H1 (cell line): ENCODE results near the gene CD7. TPM values are rescaled to one million over a fixed set of nuclear protein-coding genes. Genes with fewer than 3 reads are reported as not detected.

Source experiments
- CTCF ChIA-PET: fragments of 300-600 bp; sonication (Branson Sonifier 250); formaldehyde crosslinking; loops from one replicate; lab custom pipeline; 2021; ENCODE audit not compliant: partially characterized antibody; lab: Charles Lee
- POLR2A ChIA-PET: fragments of 300-600 bp; sonication (Branson Sonifier 250); formaldehyde crosslinking; loops from one replicate; lab custom pipeline; 2021; ENCODE audit warnings: inconsistent platforms; ENCODE audit not compliant: partially characterized antibody; lab: Charles Lee
- DNase-seq, 2 experiments: peaks; one replicate each; pipeline versions ENCODE4 v3.0.0 to v3.0.0-alpha.2; 2010 to 2022; ENCODE audit warnings: low spot score in 2 of 2, low read depth in 1 of 2, mixed read lengths in 1 of 2
- FAIRE-seq: peaks from 2 replicates; lab custom pipeline; 2011; peaks lifted over from hg19 to GRCh38; lab: Jason Lieb, UNC
- H2AFZ ChIP-seq: 2 replicates; pipeline ENCODE4 v1.8.1; 2012; ENCODE audit warnings: low read length, inconsistent platforms
- H2AK5ac ChIP-seq: 2 replicates; pipeline ENCODE4 v1.6.1; 2013; ENCODE audit warnings: low read depth, low read length
- H2BK120ac ChIP-seq: replicated peaks from 2 replicates; pipeline ENCODE3; 2013; ENCODE audit warnings: low read depth, low read length, inconsistent platforms
- H2BK12ac ChIP-seq: 2 replicates; pipeline ENCODE4 v1.6.1; 2013; ENCODE audit warnings: low read depth, low read length
- H2BK15ac ChIP-seq: 2 replicates; pipeline ENCODE4 v1.6.1; 2013; ENCODE audit warnings: low read length
- H2BK20ac ChIP-seq: 2 replicates; pipeline ENCODE4 v1.6.1; 2013; ENCODE audit warnings: low read length
- H2BK5ac ChIP-seq: 2 replicates; pipeline ENCODE4 v1.6.1; 2013; ENCODE audit warnings: low read depth, low read length
- H3K14ac ChIP-seq: 2 replicates; pipeline ENCODE4 v1.6.1; 2013; ENCODE audit warnings: inconsistent platforms; ENCODE audit not compliant: insufficient read length
- H3K18ac ChIP-seq: 2 replicates; pipeline ENCODE4 v1.6.1; 2013; ENCODE audit warnings: low read length; ENCODE audit errors: extremely low read depth
- H3K23ac ChIP-seq: 2 replicates; pipeline ENCODE4 v1.6.1; 2013; ENCODE audit warnings: inconsistent platforms; ENCODE audit not compliant: insufficient read length
- H3K23me2 ChIP-seq: 2 replicates; pipeline ENCODE4 v1.6.1; 2013; ENCODE audit warnings: low read depth, low read length
- H3K27ac ChIP-seq: 2 replicates; pipeline ENCODE4 v1.6.1; 2011; ENCODE audit warnings: low read depth, low read length, inconsistent platforms
- H3K27me3 ChIP-seq, 4 experiments: replicated peaks in 1 of 4; 1 replicate in 1 of 4; 2 replicates in 3 of 4; pipeline versions ENCODE4 v1.6.1 to v1.8.1; 2011 to 2013; ENCODE audit warnings: low read length in 3 of 4, mild to moderate bottlenecking in 3 of 4, inconsistent platforms in 2 of 4, mixed read lengths in 2 of 4, moderate library complexity in 1 of 4; ENCODE audit not compliant: control insufficient read depth in 3 of 4, insufficient read depth in 3 of 4; ENCODE audit errors: extremely low read depth in 1 of 4
- H3K36me3 ChIP-seq, 4 experiments: 2 replicates each; pipeline versions ENCODE4 v1.6.1 to v1.8.1; 2011 to 2013; ENCODE audit warnings: mild to moderate bottlenecking in 4 of 4, low read length in 3 of 4, moderate library complexity in 2 of 4, control low read depth in 1 of 4, inconsistent platforms in 1 of 4; ENCODE audit not compliant: insufficient read depth in 4 of 4, control insufficient read depth in 2 of 4
- H3K4ac ChIP-seq: replicated peaks from 2 replicates; pipeline ENCODE3; 2013; ENCODE audit warnings: low read length, low read depth, mixed read lengths, inconsistent platforms; ENCODE audit not compliant: insufficient read length
- H3K4me1 ChIP-seq, 4 experiments: replicated peaks in 1 of 4; 1 replicate in 1 of 4; 2 replicates in 3 of 4; pipeline versions ENCODE4 v1.6.1 to v1.8.1; 2011 to 2013; ENCODE audit warnings: low read length in 3 of 4, inconsistent platforms in 2 of 4, mixed read lengths in 1 of 4; ENCODE audit not compliant: insufficient read depth in 4 of 4, control insufficient read depth in 3 of 4
- H3K4me2 ChIP-seq, 2 experiments: 2 replicates each; pipeline versions ENCODE4 v1.6.1 to v1.8.1; 2011 to 2013; ENCODE audit warnings: low read depth in 2 of 2, low read length in 2 of 2, control low read depth in 1 of 2, inconsistent platforms in 1 of 2, mild to moderate bottlenecking in 1 of 2; ENCODE audit not compliant: insufficient read depth in 1 of 2
- H3K4me3 ChIP-seq, 4 experiments: fragments of 200-600, 300-600 bp in 1 of 4; sonication (generic), shearing (Covaris generic), sonication (Bioruptor Twin) in 1 of 4; 2 replicates each; pipeline versions ENCODE4 v1.5.1 to v1.8.1; 2011 to 2016; ENCODE audit warnings: low read length in 4 of 4, low read depth in 3 of 4, control low read depth in 2 of 4, inconsistent platforms in 2 of 4, mild to moderate bottlenecking in 2 of 4, mixed read lengths in 1 of 4, moderate library complexity in 1 of 4; ENCODE audit not compliant: insufficient read depth in 2 of 4; ENCODE audit errors: extremely low read depth in 1 of 4
- H3K56ac ChIP-seq: replicated peaks from 2 replicates; pipeline ENCODE3; 2013; ENCODE audit warnings: low read depth, mild to moderate bottlenecking, mixed read lengths, low read length, inconsistent platforms; ENCODE audit not compliant: insufficient read length
- H3K79me1 ChIP-seq: 2 replicates; pipeline ENCODE4 v1.6.1; 2013; ENCODE audit warnings: low read depth, low read length, control low read depth
- H3K79me2 ChIP-seq, 2 experiments: 2 replicates each; pipeline versions ENCODE4 v1.6.1 to v1.8.1; 2012 to 2013; ENCODE audit warnings: low read length in 2 of 2, mild to moderate bottlenecking in 2 of 2, inconsistent platforms in 1 of 2; ENCODE audit not compliant: insufficient read depth in 2 of 2, control insufficient read depth in 1 of 2
- H3K9ac ChIP-seq, 4 experiments: replicated peaks in 1 of 4; 1 replicate in 1 of 4; 2 replicates in 3 of 4; pipeline versions ENCODE4 v1.6.1 to v1.8.1; 2011 to 2013; ENCODE audit warnings: low read depth in 3 of 4, low read length in 3 of 4, control low read depth in 2 of 4, mild to moderate bottlenecking in 2 of 4, moderate library complexity in 2 of 4, inconsistent platforms in 1 of 4; ENCODE audit errors: extremely low read depth in 1 of 4
- H3K9me3 ChIP-seq, 2 experiments: 2 replicates each; pipeline versions ENCODE4 v1.6.1 to v1.8.1; 2012 to 2013; ENCODE audit warnings: mild to moderate bottlenecking in 2 of 2, moderate library complexity in 2 of 2, control low read depth in 1 of 2, inconsistent platforms in 1 of 2, low read depth in 1 of 2, low read length in 1 of 2, mixed read lengths in 1 of 2; ENCODE audit not compliant: insufficient read depth in 2 of 2
- H4K20me1 ChIP-seq, 2 experiments: replicated peaks in 1 of 2; 2 replicates each; pipeline versions ENCODE3 to v1.8.1; 2011 to 2013; ENCODE audit warnings: inconsistent platforms in 2 of 2, low read length in 2 of 2, mild to moderate bottlenecking in 1 of 2; ENCODE audit not compliant: insufficient read depth in 2 of 2, control insufficient read depth in 1 of 2
- H4K5ac ChIP-seq: 2 replicates; pipeline ENCODE4 v1.6.1; 2013; ENCODE audit warnings: low read length, low read depth, mixed read lengths, inconsistent platforms; ENCODE audit not compliant: insufficient read length
- H4K8ac ChIP-seq: 2 replicates; pipeline ENCODE4 v1.8.0; 2013; ENCODE audit warnings: mild to moderate bottlenecking, moderate library complexity, low read length, inconsistent platforms; ENCODE audit not compliant: insufficient read depth; ENCODE audit errors: extremely low read depth
- H4K91ac ChIP-seq: replicated peaks from 2 replicates; pipeline ENCODE3; 2013; ENCODE audit warnings: low read length, mixed read lengths, inconsistent platforms; ENCODE audit not compliant: insufficient read length
- ATF3 ChIP-seq: IDR thresholded peaks from 2 replicates; pipeline ENCODE4 v1.6.1; 2011; ENCODE audit warnings: low read depth, mild to moderate bottlenecking, low read length; ENCODE audit not compliant: insufficient read depth
- CBX5 ChIP-seq: fragments of 300-800, 300-1000 bp; sonication (generic); IDR thresholded peaks from 2 replicates; pipeline ENCODE4 v1.7.1; 2016; ENCODE audit warnings: antibody characterized with exemption, low read length, low read depth
- CHD2 ChIP-seq: IDR thresholded peaks from 2 replicates; pipeline ENCODE4 v1.6.1; 2012; ENCODE audit warnings: low read length, improper control_type of control experiment
- CTBP2 ChIP-seq: IDR thresholded peaks from 2 replicates; pipeline ENCODE4 v1.7.0; 2011; ENCODE audit warnings: borderline replicate concordance, mild to moderate bottlenecking, moderate library complexity, mixed read lengths, low read length; ENCODE audit not compliant: insufficient read depth, insufficient read length
- EZH2 ChIP-seq: fragments of 200-600 bp; sonication (generic); IDR thresholded peaks from 2 replicates; pipeline ENCODE4 v1.7.1; 2012; ENCODE audit warnings: low read depth, mild to moderate bottlenecking, moderate library complexity, low read length, inconsistent platforms; ENCODE audit not compliant: severe bottlenecking
- POLR2A ChIP-seq, 2 experiments: IDR thresholded peaks; 1 replicate in 1 of 2; 2 replicates in 1 of 2; pipeline ENCODE4 v1.6.1; 2011; ENCODE audit warnings: low read depth in 2 of 2, low read length in 2 of 2, mild to moderate bottlenecking in 2 of 2; ENCODE audit errors: control extremely low read depth in 1 of 2
- POU5F1 ChIP-seq: IDR thresholded peaks from 2 replicates; pipeline ENCODE4 v1.6.1; 2011; ENCODE audit warnings: low read depth, mild to moderate bottlenecking, low read length, moderate library complexity
- RBBP5 ChIP-seq: IDR thresholded peaks from 2 replicates; pipeline ENCODE4 v1.7.1; 2012; ENCODE audit warnings: low read depth, mild to moderate bottlenecking, inconsistent platforms, low read length, moderate library complexity, borderline replicate concordance
- RFX5 ChIP-seq: IDR thresholded peaks from 2 replicates; pipeline ENCODE4 v1.6.1; 2011; ENCODE audit warnings: low read depth, low read length, improper control_type of control experiment, borderline replicate concordance
- SIX5 ChIP-seq: IDR thresholded peaks from 2 replicates; pipeline ENCODE4 v1.6.1; 2011; ENCODE audit warnings: mild to moderate bottlenecking, low read depth, low read length
- TEAD4 ChIP-seq: IDR thresholded peaks from 2 replicates; pipeline ENCODE4 v1.6.1; 2012; ENCODE audit warnings: low read depth, low read length, inconsistent platforms, mixed read lengths
- USF2 ChIP-seq: IDR thresholded peaks from 2 replicates; pipeline ENCODE4 v1.6.1; 2011; ENCODE audit warnings: low read length, improper control_type of control experiment
- WGBS, 2 experiments: shearing (Covaris generic) in 1 of 2; methylation state at CpG; one replicate each; pipeline versions ENCODE4 v1.1.6 to v1.1.7; 2013 to 2015; ENCODE audit warnings: low lambda C conversion rate in 2 of 2, mixed read lengths in 2 of 2, inconsistent platforms in 1 of 2, low coverage in 1 of 2, missing lambda C conversion rate in 1 of 2; ENCODE audit not compliant: insufficient replicate concordance in 2 of 2, insufficient coverage in 1 of 2, insufficient read length in 1 of 2; ENCODE audit errors: extremely low coverage in 1 of 2, missing lambda C conversion rate in 1 of 2; 5-methylcytosine and 5-hydroxymethylcytosine counted together
- polyA plus RNA-seq, 7 experiments: library from polyadenylated mRNA; depleted of rRNA in 3 of 7; stranded (reverse) in 5 of 7; unstranded in 2 of 7; fragments of >200 nt in 5 of 7; fragments of 200-250 nt in 2 of 7; gene quantifications; 1 replicate in 5 of 7; 2 replicates in 1 of 7; 4 replicates in 1 of 7; pipeline versions ENCODE4 v1.2.1 to v1.2.3, GENCODE V29; 2011 to 2013; ENCODE audit warnings: missing spikeins in 2 of 7, mixed read lengths in 2 of 7
- total RNA-seq: library from RNA; stranded (reverse); fragmentation: NEBNext Ultra II Directional; extraction: Animal tissue kit (Norgen Biotek cat#: 25700); gene quantifications from 2 replicates; pipeline ENCODE4 v1.2.1, GENCODE V29; 2021

Gene CD7
- total and polyA plus RNA-seq, 2 of the 8 experiments (the other 6 are each of a cell fraction or from before 2014, with no cell fraction given): 0.83 to 0.86 TPM

GRCh38 chr17:82277851-82278250 is 39.6 kb downstream of the CD7 start:
- no peak overlapping the region for H3K4ac ChIP-seq
- H3K23me2 ChIP-seq: peaks cover 2% of the 10 kb centered on the region; the same call in 1 of the 2 replicates
- H3K4me2 ChIP-seq: no peak overlapping the region
- H3K4me1 ChIP-seq: peaks cover 0 to 17% (median 7%) of the 10 kb centered on the region in 4 experiments; a peak in 6 of 7 replicates
- ChIA-PET POLR2A (interaction anchor here (0.9 kb wide), 1 partner anchor 14 kb away, joined by 4 read pairs; no protein-coding TSS in a partner anchor), CTCF (no interaction called here)
- no peak overlapping the region for H3K18ac ChIP-seq
- H2BK15ac ChIP-seq: no peak overlapping the region
- H3K4me3 ChIP-seq: no peak overlapping the region
- H2BK20ac ChIP-seq: no peak overlapping the region
- H2BK5ac ChIP-seq: no peak overlapping the region
- FAIRE-seq (no peak), DNase-seq (no peak)
- H3K56ac ChIP-seq: no peak overlapping the region
- H3K27me3 ChIP-seq: peaks cover 0 to 5% (median 5%) of the 10 kb centered on the region in 4 experiments; a peak in 3 of 7 replicates
- no peak overlapping the region for H3K23ac ChIP-seq
- H3K79me2 ChIP-seq: no peaks in the 10 kb centered on the region
- no peak overlapping the region for H2BK120ac ChIP-seq
- no peak overlapping the region; the same call in 1 of the 2 replicates for H2AK5ac ChIP-seq
- H4K20me1 ChIP-seq: peaks cover 0 to 11% of the 10 kb centered on the region in 2 experiments
- H4K5ac ChIP-seq: no peak overlapping the region
- H2BK12ac ChIP-seq: no peak overlapping the region
- H3K9me3 ChIP-seq: no peaks in the 10 kb centered on the region
- TF ChIP-seq POLR2A (IDR thresholded peaks at IDR 0.05; ENCODE audit: control extremely low read depth in 1 of 2, low read depth in 2 of 2, low read length in 2 of 2) (no peak), TEAD4 (no peak), EZH2 (no peak), ATF3 (no peak), RFX5 (no peak), SIX5 (no peak), CTBP2 (no peak), POU5F1 (no peak), RBBP5 (no peak), USF2 (no peak), CBX5 (no peak), CHD2 (no peak)
- no peak overlapping the region for H3K14ac ChIP-seq
- peak overlapping the region; percentile 23 for H4K91ac ChIP-seq
- H2AFZ ChIP-seq: no peak overlapping the region
- WGBS, 2 experiments: 93% methylated on average over 12 of the region's 12 CpGs; no CpG with 5 or more reads in 1 of the 2 experiments
- no peaks in the 10 kb centered on the region; a peak in 1 of 8 replicates for H3K36me3 ChIP-seq
- H4K8ac ChIP-seq: peak overlapping the region; percentile 15; the same call in 1 of the 2 replicates
- no peak overlapping the region for H3K27ac ChIP-seq
- no peaks in the 10 kb centered on the region; the same call in 1 of the 2 replicates for H3K79me1 ChIP-seq
- no peak overlapping the region for H3K9ac ChIP-seq
